CD14-positive monocyte (primary cell): ENCODE results near the gene ABCB9. TPM values are rescaled to one million over a fixed set of nuclear protein-coding genes. Genes with fewer than 3 reads are reported as not detected.

Experiments used
- DNase-seq, 3 donors: peaks; one replicate each; pipeline ENCODE4 v3.0.0-alpha.2; 2011 to 2022
- H2AFZ ChIP-seq: 2 replicates; pipeline ENCODE4 v1.6.0; 2012; ENCODE audit warnings: mild to moderate bottlenecking, low read depth, low read length, inconsistent platforms; ENCODE audit not compliant: insufficient read depth, poor library complexity, severe bottlenecking
- H3K27ac ChIP-seq, 2 donors: 1 replicate in 1 of 2; 2 replicates in 1 of 2; pipeline ENCODE4 v1.5.1; 2012 to 2013; ENCODE audit warnings: low read length in 2 of 2, control low read depth in 1 of 2, inconsistent platforms in 1 of 2, low read depth in 1 of 2, mild to moderate bottlenecking in 1 of 2
- H3K27me3 ChIP-seq, 2 donors: one replicate each; pipeline versions ENCODE4 v1.6.0 to v1.6.1; 2011 to 2013; ENCODE audit warnings: low read length in 2 of 2; ENCODE audit not compliant: control insufficient read depth in 2 of 2, insufficient read depth in 2 of 2
- H3K36me3 ChIP-seq, 2 donors: replicated peaks in 1 of 2; 1 replicate in 1 of 2; 2 replicates in 1 of 2; pipeline versions ENCODE4 v1.5.1 to v1.6.1; 2012 to 2013; ENCODE audit warnings: low read length in 2 of 2, control low read depth in 1 of 2, inconsistent platforms in 1 of 2, mild to moderate bottlenecking in 1 of 2; ENCODE audit not compliant: insufficient read depth in 2 of 2, control insufficient read depth in 1 of 2
- H3K4me1 ChIP-seq, 2 donors: 1 replicate in 1 of 2; 2 replicates in 1 of 2; pipeline versions ENCODE4 v1.5.1 to v1.6.1; 2012 to 2013; ENCODE audit warnings: low read length in 2 of 2, control low read depth in 1 of 2, inconsistent platforms in 1 of 2, mild to moderate bottlenecking in 1 of 2, moderate library complexity in 1 of 2; ENCODE audit not compliant: insufficient read depth in 2 of 2, control insufficient read depth in 1 of 2
- H3K4me2 ChIP-seq: replicated peaks from 2 replicates; pipeline ENCODE3; 2012; ENCODE audit warnings: low read length, moderate library complexity, mild to moderate bottlenecking; ENCODE audit not compliant: poor library complexity, severe bottlenecking; ENCODE audit errors: extremely low read depth
- H3K4me3 ChIP-seq, 3 experiments: fragments of 200-600 bp in 1 of 3; sonication (generic) in 1 of 3; replicated peaks in 1 of 3; 1 replicate in 2 of 3; 2 replicates in 1 of 3; pipeline ENCODE4 v1.5.1; 2011 to 2013; ENCODE audit warnings: low read length in 3 of 3, mild to moderate bottlenecking in 3 of 3, control low read depth in 2 of 3, low read depth in 2 of 3, inconsistent platforms in 1 of 3, moderate library complexity in 1 of 3
- H3K79me2 ChIP-seq: 2 replicates; pipeline ENCODE4 v1.6.0; 2012; ENCODE audit warnings: mild to moderate bottlenecking, control low read depth, inconsistent platforms, low read length, moderate library complexity; ENCODE audit not compliant: insufficient read depth
- H3K9ac ChIP-seq: 2 replicates; pipeline ENCODE4 v1.6.0; 2017; ENCODE audit warnings: low read length, mild to moderate bottlenecking; ENCODE audit not compliant: insufficient read depth, poor library complexity, severe bottlenecking
- H3K9me3 ChIP-seq, 2 donors: replicated peaks in 1 of 2; 1 replicate in 1 of 2; 2 replicates in 1 of 2; pipeline versions ENCODE4 v1.5.1 to v1.6.1; 2012 to 2013; ENCODE audit warnings: low read length in 2 of 2, control low read depth in 1 of 2; ENCODE audit not compliant: control insufficient read depth in 1 of 2, insufficient read depth in 1 of 2
- H4K20me1 ChIP-seq: 2 replicates; pipeline ENCODE4 v1.6.0; 2012; ENCODE audit warnings: mild to moderate bottlenecking, low read length, control low read depth, moderate library complexity; ENCODE audit not compliant: insufficient read depth
- H3K27ac Mint-ChIP-seq, 7 donors: one replicate each; pipeline ENCODE4 v1.8.0; 2020; ENCODE audit warnings: mild to moderate bottlenecking in 7 of 7, mixed read lengths in 7 of 7, moderate library complexity in 6 of 7, inconsistent platforms in 2 of 7
- H3K27me3 Mint-ChIP-seq, 3 donors: one replicate each; pipeline ENCODE4 v1.8.0; 2021 to 2022; ENCODE audit warnings: low read depth in 3 of 3, mild to moderate bottlenecking in 3 of 3, mixed read lengths in 3 of 3, moderate library complexity in 3 of 3, inconsistent platforms in 1 of 3
- H3K36me3 Mint-ChIP-seq, 2 donors: one replicate each; pipeline ENCODE4 v1.8.0; 2020; ENCODE audit warnings: mixed read lengths in 2 of 2, inconsistent platforms in 1 of 2, mild to moderate bottlenecking in 1 of 2
- H3K4me1 Mint-ChIP-seq: one replicate; pipeline ENCODE4 v1.8.0; 2020; ENCODE audit warnings: mild to moderate bottlenecking, mixed read lengths
- H3K4me3 Mint-ChIP-seq, 2 donors: one replicate each; pipeline ENCODE4 v1.8.0; 2020; ENCODE audit warnings: mild to moderate bottlenecking in 2 of 2, mixed read lengths in 2 of 2, moderate library complexity in 1 of 2
- H3K9me3 Mint-ChIP-seq, 7 donors: one replicate each; pipeline ENCODE4 v1.8.0; 2020 to 2022; ENCODE audit warnings: mixed read lengths in 7 of 7, mild to moderate bottlenecking in 6 of 7, moderate library complexity in 6 of 7, inconsistent platforms in 2 of 7
- CTCF ChIP-seq: fragments of 200-600 bp; IDR thresholded peaks from one replicate; pipeline ENCODE4 v1.8.0; 2022; ENCODE audit warnings: antibody characterized with exemption, mild to moderate bottlenecking
- WGBS: methylation state at CpG from one replicate; pipeline ENCODE4 v1.1.5; 2013; ENCODE audit warnings: missing lambda C conversion rate; ENCODE audit not compliant: insufficient coverage; 5-methylcytosine and 5-hydroxymethylcytosine counted together
- intact Hi-C, 2 donors: fragments of 100-400 bp; cut with micrococcal nuclease; formaldehyde crosslinking; loops; one replicate each; pipeline versions ENCODE4 v1.15.0 to v1.15.1; 2023
- polyA plus RNA-seq, 3 donors: library from polyadenylated mRNA; depleted of rRNA in 1 of 3; unstranded in 2 of 3; stranded (reverse) in 1 of 3; fragments of 300-500 nt in 2 of 3; fragments of >200 nt in 1 of 3; fragmentation: Illumina TruSeq in 2 of 3; gene quantifications; 1 replicate in 2 of 3; 2 replicates in 1 of 3; pipeline ENCODE4 v1.2.3, GENCODE V29; 2012 to 2021

Gene ABCB9
- polyA plus RNA-seq, 3 donors: 0.14 to 1.2 (median 0.22) TPM

GRCh38 chr12:122991623-122992275, 25.5 kb upstream of the ABCB9 start:
- H3K27ac ChIP-seq: no peak overlapping the region
- Mint-ChIP-seq H3K9me3 (no peaks in the 10 kb centered on the region), H3K4me1 (no peaks in the 10 kb centered on the region), H3K27ac (no peak overlapping the region), H3K4me3 (no peak overlapping the region), H3K27me3 (peaks cover 0 to 2% (median 0%) of the 10 kb centered on the region in 3 donors), H3K36me3 (no peaks in the 10 kb centered on the region)
- H2AFZ ChIP-seq: no peak overlapping the region
- no peak overlapping the region for H3K9ac ChIP-seq
- no peak overlapping the region for H3K4me2 ChIP-seq
- intact Hi-C loops: no loop called here
- no peaks in the 10 kb centered on the region for H3K27me3 ChIP-seq
- H3K9me3 ChIP-seq: no peaks in the 10 kb centered on the region
- TF ChIP-seq CTCF: no peak
- H3K4me3 ChIP-seq: no peak overlapping the region
- DNase-seq: no peak
- no peaks in the 10 kb centered on the region for H3K4me1 ChIP-seq
- no peaks in the 10 kb centered on the region for H3K79me2 ChIP-seq
- WGBS: 89% methylated on average over 15 of the region's 27 CpGs
- H4K20me1 ChIP-seq: no peaks in the 10 kb centered on the region
- H3K36me3 ChIP-seq: no peaks in the 10 kb centered on the region

- no peak for DNase-seq
- H3K27me3 ChIP-seq: no peaks in the 10 kb centered on the region
- H2AFZ ChIP-seq: no peak overlapping the region
- Mint-ChIP-seq H3K9me3 (no peaks in the 10 kb centered on the region), H3K36me3 (no peaks in the 10 kb centered on the region), H3K27ac (no peak overlapping the region), H3K4me3 (no peak overlapping the region), H3K27me3 (peaks cover 0 to 2% (median 0%) of the 10 kb centered on the region in 3 donors), H3K4me1 (no peaks in the 10 kb centered on the region)
- H3K4me2 ChIP-seq: no peak overlapping the region
- no peaks in the 10 kb centered on the region for H4K20me1 ChIP-seq
- no peak overlapping the region for H3K9ac ChIP-seq
- intact Hi-C loops: no loop called here
- H3K79me2 ChIP-seq: no peaks in the 10 kb centered on the region
- no peak overlapping the region for H3K27ac ChIP-seq
- no peaks in the 10 kb centered on the region for H3K36me3 ChIP-seq
- no peak overlapping the region for H3K4me3 ChIP-seq
- no peak for TF ChIP-seq CTCF
- WGBS: 98% methylated on average over 9 of the region's 13 CpGs
- H3K9me3 ChIP-seq: no peaks in the 10 kb centered on the region
- no peaks in the 10 kb centered on the region for H3K4me1 ChIP-seq
These were observed 24.8 kb upstream of the ABCB9 start for GRCh38 chr12:122990961-122991622.
